Measurements from ENCODE around the gene SPAG7. TPM values are rescaled to one million over a fixed set of nuclear protein-coding genes. Genes with fewer than 3 reads are reported as not detected.
"Not testable (repeated sequence)": the region's sequence is repeated elsewhere in the genome, so short reads cannot be mapped to it uniquely, and the experiment has no call there.

SPAG7 gene
- total RNA-seq, 3 donors from 2014 or later, result 42.6 to 57.8 (median 55.2) TPM

DNA sequence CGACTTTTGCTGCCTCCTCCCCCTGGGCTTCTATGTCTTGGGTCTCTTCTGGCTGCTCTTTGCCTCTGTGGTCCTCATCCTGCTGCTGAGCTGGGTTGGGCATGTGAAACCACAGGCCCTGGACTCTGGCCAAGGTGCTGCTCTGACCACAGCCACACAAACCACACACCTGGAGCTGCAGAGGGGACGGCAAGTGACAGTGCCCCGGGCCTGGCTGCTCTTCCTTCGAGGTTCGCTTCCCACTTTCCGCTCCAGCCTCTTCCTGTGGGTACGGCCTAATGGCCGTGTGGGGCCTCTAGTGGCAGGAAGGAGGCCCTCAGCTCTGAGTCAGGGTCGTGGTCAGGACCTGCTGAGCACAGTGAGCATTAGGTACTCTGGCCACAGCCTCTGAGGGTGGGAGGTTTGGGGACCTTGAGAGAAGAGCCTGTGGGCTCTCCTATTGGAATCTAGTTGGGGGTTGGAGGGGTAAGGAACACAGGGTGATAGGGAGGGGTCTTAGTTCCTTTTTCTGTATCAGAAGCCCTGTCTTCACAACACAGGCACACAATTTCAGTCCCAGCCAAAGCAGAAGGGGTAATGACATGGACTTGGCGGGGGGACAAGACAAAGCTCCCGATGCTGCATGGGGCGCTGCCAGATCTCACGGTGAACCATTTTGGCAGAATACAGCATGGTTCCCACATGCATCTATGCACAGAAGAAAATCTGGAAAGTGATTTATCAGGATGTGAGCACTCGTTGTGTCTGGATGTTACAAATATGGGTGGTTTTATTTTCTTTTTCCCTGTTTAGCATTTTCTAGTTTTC, 33.2 kb downstream of the SPAG7 start:
- DNase-seq (ENCODE audit: low spot score in 2 of 2), result peak; percentile 48 to 69
- intact Hi-C loops (cut with DNase I; ENCODE audit: low total_unique reads), result no loop called here

DNA sequence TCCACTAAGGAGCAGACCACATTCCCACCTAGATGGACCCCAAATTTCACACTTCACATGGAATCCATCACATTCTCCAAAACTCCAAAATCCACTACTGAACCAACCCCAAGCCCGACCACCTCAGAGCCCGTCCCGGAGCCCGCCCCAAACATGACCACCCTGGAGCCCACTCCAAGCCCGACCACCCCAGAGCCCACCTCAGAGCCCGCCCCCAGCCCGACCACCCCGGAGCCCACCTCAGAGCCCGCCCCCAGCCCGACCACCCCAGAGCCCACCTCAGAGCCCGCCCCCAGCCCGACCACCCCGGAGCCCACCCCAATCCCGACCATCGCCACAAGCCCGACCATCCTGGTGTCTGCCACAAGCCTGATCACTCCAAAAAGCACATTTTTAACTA, 34.0 kb downstream of the SPAG7 start:
- Histone ChIP-seq H3K27ac (peak overlapping the region in 1 of 2 donors; percentile 16), H3K9me3 (no peaks in the 10 kb centered on the region), H3K4me3 (no peak overlapping the region), H3K36me3 (no peaks in the 10 kb centered on the region), H3K4me1 (peaks cover 4 to 15% of the 10 kb centered on the region in 2 donors), H3K27me3 (no peaks in the 10 kb centered on the region)
- TF ChIP-seq, protein P1, sequence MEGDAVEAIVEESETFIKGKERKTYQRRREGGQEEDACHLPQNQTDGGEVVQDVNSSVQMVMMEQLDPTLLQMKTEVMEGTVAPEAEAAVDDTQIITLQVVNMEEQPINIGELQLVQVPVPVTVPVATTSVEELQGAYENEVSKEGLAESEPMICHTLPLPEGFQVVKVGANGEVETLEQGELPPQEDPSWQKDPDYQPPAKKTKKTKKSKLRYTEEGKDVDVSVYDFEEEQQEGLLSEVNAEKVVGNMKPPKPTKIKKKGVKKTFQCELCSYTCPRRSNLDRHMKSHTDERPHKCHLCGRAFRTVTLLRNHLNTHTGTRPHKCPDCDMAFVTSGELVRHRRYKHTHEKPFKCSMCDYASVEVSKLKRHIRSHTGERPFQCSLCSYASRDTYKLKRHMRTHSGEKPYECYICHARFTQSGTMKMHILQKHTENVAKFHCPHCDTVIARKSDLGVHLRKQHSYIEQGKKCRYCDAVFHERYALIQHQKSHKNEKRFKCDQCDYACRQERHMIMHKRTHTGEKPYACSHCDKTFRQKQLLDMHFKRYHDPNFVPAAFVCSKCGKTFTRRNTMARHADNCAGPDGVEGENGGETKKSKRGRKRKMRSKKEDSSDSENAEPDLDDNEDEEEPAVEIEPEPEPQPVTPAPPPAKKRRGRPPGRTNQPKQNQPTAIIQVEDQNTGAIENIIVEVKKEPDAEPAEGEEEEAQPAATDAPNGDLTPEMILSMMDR (IDR thresholded peaks at IDR 0.05), result no peak
- TF ChIP-seq POLR2AphosphoS5 (IDR thresholded peaks at IDR 0.05) (no peak), POLR2A (IDR thresholded peaks at IDR 0.05) (no peak)
- no peak for DNase-seq (ENCODE audit: low spot score in 2 of 2)
- intact Hi-C loops (cut with DNase I; ENCODE audit: low total_unique reads), result no loop called here

More for the DNA sequence above, 33.2 kb downstream of the SPAG7 start:
- peaks cover 10 to 22% of the 10 kb centered on the region in 2 donors for H3K4me1 ChIP-seq
- H3K9me3 ChIP-seq, result no peaks in the 10 kb centered on the region
- TF ChIP-seq POLR2AphosphoS5 (IDR thresholded peaks at IDR 0.05) (no peak), POLR2A (IDR thresholded peaks at IDR 0.05) (no peak)
- TF ChIP-seq, protein P1 (IDR thresholded peaks at IDR 0.05), result no peak
- H3K4me3 ChIP-seq, result peak overlapping the region in 1 of 3 donors; percentile 43
- peak overlapping the region; percentile 16 to 45 for H3K27ac ChIP-seq
- H3K36me3 ChIP-seq, result no peaks in the 10 kb centered on the region
- H3K27me3 ChIP-seq, result no peaks in the 10 kb centered on the region

DNA sequence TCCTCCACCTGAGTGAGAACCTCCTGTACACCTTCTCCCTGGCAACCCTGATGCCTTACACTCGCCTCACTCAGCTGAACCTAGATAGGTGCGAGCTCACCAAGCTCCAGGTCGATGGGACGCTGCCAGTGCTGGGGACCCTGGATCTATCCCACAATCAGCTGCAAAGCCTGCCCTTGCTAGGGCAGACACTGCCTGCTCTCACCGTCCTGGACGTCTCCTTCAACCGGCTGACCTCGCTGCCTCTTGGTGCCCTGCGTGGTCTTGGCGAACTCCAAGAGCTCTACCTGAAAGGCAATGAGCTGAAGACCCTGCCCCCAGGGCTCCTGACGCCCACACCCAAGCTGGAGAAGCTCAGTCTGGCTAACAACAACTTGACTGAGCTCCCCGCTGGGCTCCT, 34.9 kb downstream of the SPAG7 start:
- Histone ChIP-seq H3K4me1 (peaks cover 0 to 8% of the 10 kb centered on the region in 2 donors), H3K27me3 (no peaks in the 10 kb centered on the region), H3K9me3 (no peaks in the 10 kb centered on the region), H3K4me3 (no peak overlapping the region), H3K36me3 (no peaks in the 10 kb centered on the region), H3K27ac (no peak overlapping the region)
- DNase-seq (ENCODE audit: low spot score in 2 of 2), result no peak
- intact Hi-C loops (cut with DNase I; ENCODE audit: low total_unique reads), result no loop called here
- TF ChIP-seq, protein P1 (IDR thresholded peaks at IDR 0.05), result no peak
- no peak for TF ChIP-seq POLR2A (IDR thresholded peaks at IDR 0.05)

DNA sequence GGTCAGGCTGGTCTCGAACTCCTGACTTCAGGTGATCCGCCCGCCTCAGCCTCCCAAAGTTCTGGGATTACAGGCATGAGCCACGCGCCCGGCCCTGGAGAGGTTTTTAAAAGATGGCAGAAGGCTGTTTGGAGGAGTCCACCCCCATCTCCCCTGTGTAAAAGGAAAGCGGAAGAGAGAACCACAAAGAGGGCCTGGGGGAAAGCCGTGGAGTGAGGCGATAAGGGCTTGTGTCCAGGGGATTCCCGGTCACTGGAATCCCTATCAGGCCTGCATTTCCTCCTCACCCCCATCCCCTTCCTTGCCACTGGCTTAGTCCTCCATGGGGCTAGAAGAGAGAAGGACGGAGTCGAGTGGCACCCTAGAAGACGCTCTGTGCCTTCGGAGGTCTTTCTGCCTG, 35.7 kb downstream of the SPAG7 start, which contains the start of gene GP1BA:
TSS of gene GP1BA (plus strand) at position 315 of the 400 bp plus-strand sequence. CDS start 328 bp downstream, outside the sequence.
- H3K4me3 ChIP-seq, result no peak within 1 kb of the TSS
- TF ChIP-seq POLR2AphosphoS5 (IDR thresholded peaks at IDR 0.05) (no peak), POLR2A (IDR thresholded peaks at IDR 0.05) (no peak)
- TF ChIP-seq, protein P1 (IDR thresholded peaks at IDR 0.05), result no peak
- no peaks in the 10 kb centered on the region for H3K9me3 ChIP-seq
- DNase-seq (ENCODE audit: low spot score in 2 of 2), result no peak
- no peak within 1 kb of the TSS for H3K27ac ChIP-seq
- peaks cover 0 to 8% of the 10 kb centered on the region in 2 donors for H3K4me1 ChIP-seq
- no peaks in the 10 kb centered on the region for H3K36me3 ChIP-seq
- H3K27me3 ChIP-seq, result no peaks in the 10 kb centered on the region
- intact Hi-C loops (cut with DNase I; ENCODE audit: low total_unique reads), result no loop called here

DNA sequence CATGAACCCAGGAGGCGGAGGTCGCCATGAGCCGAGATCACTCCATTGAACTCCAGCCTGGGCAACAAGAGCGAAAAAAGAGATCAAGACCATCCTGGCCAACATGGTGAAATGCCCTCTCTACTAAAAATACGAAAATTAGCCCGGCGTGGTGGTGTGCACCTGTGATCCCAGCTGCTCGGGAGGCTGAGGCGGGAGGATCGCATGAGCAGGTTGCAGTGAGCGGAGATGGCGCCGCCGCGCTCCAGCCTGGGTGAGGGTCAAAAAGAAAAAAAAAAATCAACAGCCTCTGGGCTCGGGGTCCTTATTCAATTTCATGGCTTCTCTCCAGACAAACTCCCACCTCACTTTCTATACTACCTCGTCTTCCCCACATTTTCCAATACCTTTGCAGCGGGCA, 38.7 kb downstream of the SPAG7 start:
- intact Hi-C loops (cut with DNase I; ENCODE audit: low total_unique reads), result no loop called here
- no peak overlapping the region for H3K4me3 ChIP-seq
- H3K36me3 ChIP-seq, result no peaks in the 10 kb centered on the region
- H3K9me3 ChIP-seq, result no peaks in the 10 kb centered on the region
- H3K4me1 ChIP-seq, result peaks cover 0 to under 1% of the 10 kb centered on the region in 2 donors
- H3K27ac ChIP-seq, result no peak overlapping the region
- H3K27me3 ChIP-seq, result no peaks in the 10 kb centered on the region
- TF ChIP-seq POLR2AphosphoS5 (IDR thresholded peaks at IDR 0.05), result no peak
- TF ChIP-seq POLR2A (IDR thresholded peaks at IDR 0.05), result no peak
- TF ChIP-seq, protein P1 (IDR thresholded peaks at IDR 0.05), result no peak
- no peak for DNase-seq (ENCODE audit: low spot score in 2 of 2)

DNA sequence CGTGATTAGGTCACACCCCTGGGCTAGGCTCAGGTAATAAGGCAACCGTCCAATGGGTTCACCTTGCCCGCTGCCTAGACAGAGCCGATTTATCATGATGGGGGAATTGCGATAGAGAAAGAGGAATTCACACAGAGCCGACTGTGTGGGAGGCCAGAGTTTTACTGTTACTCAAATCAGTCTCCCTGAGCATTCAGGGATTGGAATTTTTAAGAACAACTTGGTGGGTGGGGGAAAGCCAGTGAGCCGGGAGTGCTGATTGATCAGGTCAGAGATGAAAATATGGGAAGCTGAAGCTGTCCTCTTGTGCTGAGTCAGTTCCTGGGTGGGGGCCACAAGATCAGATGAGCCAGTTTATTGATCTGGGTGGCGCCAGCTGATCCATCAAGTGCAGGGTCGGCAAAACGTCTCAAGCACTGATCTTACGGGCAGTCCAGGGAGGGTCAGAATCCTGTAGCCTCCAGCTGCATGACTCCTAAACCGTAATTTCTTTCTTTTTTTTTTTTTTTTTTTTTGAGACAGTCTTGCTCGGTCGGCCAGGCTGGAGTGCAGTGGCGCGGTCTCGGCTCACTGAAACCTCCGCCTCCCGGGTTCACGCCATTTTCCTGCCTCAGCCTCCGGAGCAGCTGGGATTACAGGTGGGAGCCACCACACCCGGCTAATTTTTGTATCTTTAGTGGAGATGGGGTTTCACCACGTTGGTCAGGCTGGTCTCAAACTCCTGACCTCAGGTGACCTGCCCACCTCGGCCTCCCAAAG, 40.9 kb downstream of the SPAG7 start:
- H3K4me3 ChIP-seq; H3K4me1 ChIP-seq; H3K27me3 ChIP-seq; intact Hi-C loops (cut with DNase I; ENCODE audit: low total_unique reads); H3K27ac ChIP-seq; H3K9me3 ChIP-seq; DNase-seq (ENCODE audit: low spot score in 2 of 2); H3K36me3 ChIP-seq: not testable (repeated sequence)

Data from breast epithelium (tissue), 4 donors.